Measurements from ENCODE around the gene ZSCAN18.
A peak's percentile ranks its signal among the peaks of the same experiment; 100 is the strongest.

The ZSCAN18 gene

GRCh38 chr19:58058467-58058866 lies 39.6 kb downstream of the ZSCAN18 start:
- H3K27ac ChIP-seq (ENCODE audit: low read depth, low read length): peak overlapping the region; percentile 60; the same call in 1 of the 2 replicates
- H3K79me2 ChIP-seq (ENCODE audit: control insufficient read depth, insufficient read depth, low read length, unreplicated experiment): no peaks in the 10 kb centered on the region
- no peaks in the 10 kb centered on the region for H3K4me1 ChIP-seq (ENCODE audit: control insufficient read depth, insufficient read depth, low read length, unreplicated experiment)
- no peaks in the 10 kb centered on the region for H3K27me3 ChIP-seq (ENCODE audit: insufficient read depth, low read length)
- H3K4me3 ChIP-seq (ENCODE audit: low read depth, low read length): peak overlapping the region; percentile 77
- H3K36me3 ChIP-seq (ENCODE audit: insufficient read depth, low read length): no peaks in the 10 kb centered on the region
- H2AFZ ChIP-seq (ENCODE audit: low read length, unreplicated experiment): peak overlapping the region; percentile 32

GRCh38 chr19:58056861-58057260 lies 41.2 kb downstream of the ZSCAN18 start:
- no peaks in the 10 kb centered on the region for H3K27me3 ChIP-seq (ENCODE audit: insufficient read depth, low read length)
- H3K27ac ChIP-seq (ENCODE audit: low read depth, low read length): no peak overlapping the region
- H3K4me1 ChIP-seq (ENCODE audit: control insufficient read depth, insufficient read depth, low read length, unreplicated experiment): no peaks in the 10 kb centered on the region
- H3K79me2 ChIP-seq (ENCODE audit: control insufficient read depth, insufficient read depth, low read length, unreplicated experiment): no peaks in the 10 kb centered on the region
- H3K4me3 ChIP-seq (ENCODE audit: low read depth, low read length): no peak overlapping the region
- no peak overlapping the region for H2AFZ ChIP-seq (ENCODE audit: low read length, unreplicated experiment)
- no peaks in the 10 kb centered on the region for H3K36me3 ChIP-seq (ENCODE audit: insufficient read depth, low read length)

- Histone ChIP-seq H2AFZ (ENCODE audit: low read length, unreplicated experiment) (no peak overlapping the region), H3K27ac (ENCODE audit: low read depth, low read length) (no peak overlapping the region), H3K4me1 (ENCODE audit: control insufficient read depth, insufficient read depth, low read length, unreplicated experiment) (no peaks in the 10 kb centered on the region), H3K36me3 (ENCODE audit: insufficient read depth, low read length) (no peaks in the 10 kb centered on the region), H3K79me2 (ENCODE audit: control insufficient read depth, insufficient read depth, low read length, unreplicated experiment) (no peaks in the 10 kb centered on the region), H3K4me3 (ENCODE audit: low read depth, low read length) (no peak overlapping the region), H3K27me3 (ENCODE audit: insufficient read depth, low read length) (no peaks in the 10 kb centered on the region)
These were observed 41.8 kb downstream of the ZSCAN18 start for GRCh38 chr19:58056261-58056660.

GRCh38 chr19:58054901-58055874 lies 42.8 kb downstream of the ZSCAN18 start:
- no peaks in the 10 kb centered on the region for H3K79me2 ChIP-seq (ENCODE audit: control insufficient read depth, insufficient read depth, low read length, unreplicated experiment)
- H2AFZ ChIP-seq (ENCODE audit: low read length, unreplicated experiment): no peak overlapping the region
- H3K36me3 ChIP-seq (ENCODE audit: insufficient read depth, low read length): no peaks in the 10 kb centered on the region
- no peaks in the 10 kb centered on the region for H3K27me3 ChIP-seq (ENCODE audit: insufficient read depth, low read length)
- no peak overlapping the region for H3K27ac ChIP-seq (ENCODE audit: low read depth, low read length)
- H3K4me3 ChIP-seq (ENCODE audit: low read depth, low read length): peak overlapping the region; percentile 25; the same call in 1 of the 2 replicates
- no peaks in the 10 kb centered on the region for H3K4me1 ChIP-seq (ENCODE audit: control insufficient read depth, insufficient read depth, low read length, unreplicated experiment)

- Histone ChIP-seq H3K36me3 (ENCODE audit: insufficient read depth, low read length) (no peaks in the 10 kb centered on the region), H3K4me3 (ENCODE audit: low read depth, low read length) (no peak overlapping the region), H2AFZ (ENCODE audit: low read length, unreplicated experiment) (no peak overlapping the region), H3K79me2 (ENCODE audit: control insufficient read depth, insufficient read depth, low read length, unreplicated experiment) (no peaks in the 10 kb centered on the region), H3K27me3 (ENCODE audit: insufficient read depth, low read length) (no peaks in the 10 kb centered on the region), H3K27ac (ENCODE audit: low read depth, low read length) (no peak overlapping the region), H3K4me1 (ENCODE audit: control insufficient read depth, insufficient read depth, low read length, unreplicated experiment) (no peaks in the 10 kb centered on the region)
These were observed 44.4 kb downstream of the ZSCAN18 start for GRCh38 chr19:58053480-58054156.

GRCh38 chr19:58052256-58052655 lies 45.8 kb downstream of the ZSCAN18 start:
- Histone ChIP-seq H3K4me1 (ENCODE audit: control insufficient read depth, insufficient read depth, low read length, unreplicated experiment) (no peaks in the 10 kb centered on the region), H3K79me2 (ENCODE audit: control insufficient read depth, insufficient read depth, low read length, unreplicated experiment) (no peaks in the 10 kb centered on the region), H2AFZ (ENCODE audit: low read length, unreplicated experiment) (no peak overlapping the region), H3K36me3 (ENCODE audit: insufficient read depth, low read length) (no peaks in the 10 kb centered on the region), H3K27me3 (ENCODE audit: insufficient read depth, low read length) (no peaks in the 10 kb centered on the region), H3K27ac (ENCODE audit: low read depth, low read length) (no peak overlapping the region), H3K4me3 (ENCODE audit: low read depth, low read length) (no peak overlapping the region)

- no peaks in the 10 kb centered on the region for H3K79me2 ChIP-seq (ENCODE audit: control insufficient read depth, insufficient read depth, low read length, unreplicated experiment)
- no peak overlapping the region for H3K4me3 ChIP-seq (ENCODE audit: low read depth, low read length)
- H3K27me3 ChIP-seq (ENCODE audit: insufficient read depth, low read length): no peaks in the 10 kb centered on the region
- no peak overlapping the region for H3K27ac ChIP-seq (ENCODE audit: low read depth, low read length)
- no peak overlapping the region for H2AFZ ChIP-seq (ENCODE audit: low read length, unreplicated experiment)
- H3K4me1 ChIP-seq (ENCODE audit: control insufficient read depth, insufficient read depth, low read length, unreplicated experiment): no peaks in the 10 kb centered on the region
- no peaks in the 10 kb centered on the region for H3K36me3 ChIP-seq (ENCODE audit: insufficient read depth, low read length)
These were observed 50.4 kb downstream of the ZSCAN18 start for GRCh38 chr19:58047672-58048071.

GRCh38 chr19:58046856-58047255 lies 51.2 kb downstream of the ZSCAN18 start:
- Histone ChIP-seq H3K27me3 (ENCODE audit: insufficient read depth, low read length) (no peaks in the 10 kb centered on the region), H3K4me1 (ENCODE audit: control insufficient read depth, insufficient read depth, low read length, unreplicated experiment) (no peaks in the 10 kb centered on the region), H3K36me3 (ENCODE audit: insufficient read depth, low read length) (no peaks in the 10 kb centered on the region), H2AFZ (ENCODE audit: low read length, unreplicated experiment) (no peak overlapping the region), H3K27ac (ENCODE audit: low read depth, low read length) (no peak overlapping the region), H3K4me3 (ENCODE audit: low read depth, low read length) (no peak overlapping the region), H3K79me2 (ENCODE audit: control insufficient read depth, insufficient read depth, low read length, unreplicated experiment) (no peaks in the 10 kb centered on the region)

- Histone ChIP-seq H3K27ac (ENCODE audit: low read depth, low read length) (no peak overlapping the region), H3K36me3 (ENCODE audit: insufficient read depth, low read length) (no peaks in the 10 kb centered on the region), H3K4me1 (ENCODE audit: control insufficient read depth, insufficient read depth, low read length, unreplicated experiment) (no peaks in the 10 kb centered on the region), H3K79me2 (ENCODE audit: control insufficient read depth, insufficient read depth, low read length, unreplicated experiment) (no peaks in the 10 kb centered on the region), H3K4me3 (ENCODE audit: low read depth, low read length) (no peak overlapping the region), H2AFZ (ENCODE audit: low read length, unreplicated experiment) (no peak overlapping the region), H3K27me3 (ENCODE audit: insufficient read depth, low read length) (no peaks in the 10 kb centered on the region)
These were observed 52.5 kb downstream of the ZSCAN18 start for GRCh38 chr19:58045411-58046050.

- H3K27ac ChIP-seq (ENCODE audit: low read depth, low read length): no peak overlapping the region
- no peaks in the 10 kb centered on the region for H3K36me3 ChIP-seq (ENCODE audit: insufficient read depth, low read length)
- no peaks in the 10 kb centered on the region for H3K27me3 ChIP-seq (ENCODE audit: insufficient read depth, low read length)
- H3K4me3 ChIP-seq (ENCODE audit: low read depth, low read length): no peak overlapping the region
- no peak overlapping the region for H2AFZ ChIP-seq (ENCODE audit: low read length, unreplicated experiment)
- no peaks in the 10 kb centered on the region for H3K79me2 ChIP-seq (ENCODE audit: control insufficient read depth, insufficient read depth, low read length, unreplicated experiment)
- H3K4me1 ChIP-seq (ENCODE audit: control insufficient read depth, insufficient read depth, low read length, unreplicated experiment): no peaks in the 10 kb centered on the region
These were observed 53.1 kb downstream of the ZSCAN18 start for GRCh38 chr19:58044886-58045285.
